Erythroblast (primary cell): ENCODE measurements around the gene ADAMTS1.

Experiments
- GATA1 ChIP-seq: IDR thresholded peaks from 2 replicates; pipeline ENCODE4 v1.6.1; 2011; ENCODE audit warnings: low read depth, mild to moderate bottlenecking, control low read depth, low read length, moderate library complexity
- POLR2A ChIP-seq: IDR thresholded peaks from 2 replicates; pipeline ENCODE4 v1.6.1; 2011; ENCODE audit warnings: mild to moderate bottlenecking, low read length

DNA sequence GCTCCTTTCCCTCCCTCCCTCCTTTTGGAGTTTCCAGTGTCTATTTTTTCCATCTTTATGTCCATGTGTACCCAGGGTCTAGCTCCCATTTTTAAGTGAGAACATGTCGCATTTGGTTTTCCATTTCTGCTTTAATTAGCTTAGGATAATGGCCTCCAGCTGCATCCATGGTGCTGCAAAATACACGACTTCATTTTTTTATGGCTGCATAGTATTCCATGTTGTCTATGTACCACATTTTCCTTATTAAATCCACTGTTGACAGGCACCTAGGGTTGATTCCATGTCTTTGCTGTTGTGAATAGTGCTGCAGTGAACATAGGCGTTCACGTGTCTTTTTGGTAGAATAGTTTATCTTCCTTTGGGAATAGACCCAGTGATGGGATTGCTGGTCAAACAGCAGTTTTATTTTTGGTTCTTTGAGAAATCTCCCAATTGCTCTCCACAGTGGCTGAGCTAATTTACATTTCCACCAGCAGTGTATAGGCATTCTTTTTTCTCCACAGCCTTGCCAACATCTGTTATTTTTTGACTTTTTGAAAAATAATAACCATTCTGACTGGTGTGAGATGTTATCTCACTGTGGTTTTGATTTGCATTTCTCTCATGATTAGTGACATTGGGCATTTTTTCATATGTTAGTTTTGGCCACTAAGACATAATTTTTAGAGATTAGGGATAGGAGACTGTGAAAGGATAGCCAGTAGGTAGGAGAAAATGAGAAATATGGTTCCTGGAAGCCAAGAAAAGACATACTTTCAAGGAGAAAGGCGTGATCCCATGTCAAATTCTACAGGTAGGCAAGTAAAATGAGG is 50.4 kb downstream of the ADAMTS1 start:
- no peak for TF ChIP-seq POLR2A
- no peak for TF ChIP-seq GATA1
